ENCODE measurements around the gene SKAP1.

GRCh38 chr17:48129981-48130380 lies 300.0 kb downstream of the SKAP1 start:
- TF ChIP-seq POLR2A (IDR thresholded peaks at IDR 0.05) (no peak), CTCF (IDR thresholded peaks at IDR 0.05) (no peak)

Measured in thyroid gland (tissue), 4 donors.